Measurements from ENCODE around the gene ANKRD29.
A peak's percentile ranks its signal among the peaks of the same experiment; 100 is the strongest.

The ANKRD29 gene

GRCh38 chr18:23587220-23587642 lies 75.5 kb downstream of the ANKRD29 start:
- in situ Hi-C loops (cut with HindIII; ENCODE audit: low sequenced_read_pairs), result no loop called here
- TF ChIP-seq CTCF (IDR thresholded peaks at IDR 0.05; ENCODE audit: low read depth, low read length), result no peak

GRCh38 chr18:23586249-23587196 lies 76.2 kb downstream of the ANKRD29 start, which contains the start of gene NPC1:
NPC1 (minus strand) TSS chr18:23586506; CDS start chr18:23586343, 163 bp downstream.
- TF ChIP-seq CTCF (IDR thresholded peaks at IDR 0.05; ENCODE audit: low read depth, low read length), result peak; percentile 86
- in situ Hi-C loops (cut with HindIII; ENCODE audit: low sequenced_read_pairs), result no loop called here
- DNase-seq (ENCODE audit: low read depth, low spot score), result peak; percentile 95
- H3K4me3 ChIP-seq (ENCODE audit: low read depth, low read length), result peak within 1 kb of the TSS; percentile 95

More at GRCh38 chr18:23587220-23587642, 75.5 kb downstream of the ANKRD29 start:
- DNase-seq (ENCODE audit: low read depth, low spot score), result no peak
- H3K4me3 ChIP-seq (ENCODE audit: low read depth, low read length), result peak overlapping the region; percentile 95

- H3K4me3 ChIP-seq (ENCODE audit: low read depth, low read length), result peak overlapping the region; percentile 95
- in situ Hi-C loops (cut with HindIII; ENCODE audit: low sequenced_read_pairs), result no loop called here
- no peak for DNase-seq (ENCODE audit: low read depth, low spot score)
- TF ChIP-seq CTCF (IDR thresholded peaks at IDR 0.05; ENCODE audit: low read depth, low read length), result no peak
Measured at GRCh38 chr18:23585897-23586248, 76.8 kb downstream of the ANKRD29 start.

GRCh38 chr18:23585007-23585871 lies 77.5 kb downstream of the ANKRD29 start:
- no peak for TF ChIP-seq CTCF (IDR thresholded peaks at IDR 0.05; ENCODE audit: low read depth, low read length)
- peak overlapping the region; percentile 95 for H3K4me3 ChIP-seq (ENCODE audit: low read depth, low read length)
- in situ Hi-C loops (cut with HindIII; ENCODE audit: low sequenced_read_pairs), result no loop called here
- DNase-seq (ENCODE audit: low read depth, low spot score), result peak; percentile 28

GRCh38 chr18:23584019-23584983 lies 78.4 kb downstream of the ANKRD29 start:
- no peak for DNase-seq (ENCODE audit: low read depth, low spot score)
- H3K4me3 ChIP-seq (ENCODE audit: low read depth, low read length), result no peak overlapping the region
- in situ Hi-C loops (cut with HindIII; ENCODE audit: low sequenced_read_pairs), result no loop called here
- no peak for TF ChIP-seq CTCF (IDR thresholded peaks at IDR 0.05; ENCODE audit: low read depth, low read length)
